HG02588 (cell line): ENCODE data around the gene YPEL4.

ENCODE experiments used
- ATAC-seq: cut with Tn5 transposase; IDR thresholded peaks from one replicate; pipeline ENCODE4 v1.9.1; 2021; ENCODE audit warnings: mild to moderate bottlenecking, moderate library complexity; ENCODE audit not compliant: unreplicated experiment

YPEL4 gene

DNA sequence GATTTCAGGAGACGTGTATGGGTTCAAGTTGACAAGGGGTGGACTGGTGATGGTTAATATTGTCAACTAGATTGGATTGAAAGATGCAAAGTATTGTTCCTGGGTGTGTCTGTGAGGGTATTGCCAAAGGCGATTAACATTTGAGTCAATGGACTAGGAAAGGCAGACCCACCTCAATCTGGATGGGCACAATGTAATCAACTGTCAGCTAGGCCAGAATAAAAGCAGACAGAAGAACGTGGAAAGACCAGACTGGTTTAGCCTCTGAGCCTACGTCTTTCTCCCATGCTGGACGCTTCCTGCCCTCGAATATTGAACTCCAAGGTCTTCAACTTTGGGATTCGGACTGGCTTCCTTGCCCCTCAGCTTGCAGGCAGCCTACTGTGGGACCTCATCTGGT is 1.7 kb upstream of the YPEL4 start:
- ATAC-seq: no peak

DNA sequence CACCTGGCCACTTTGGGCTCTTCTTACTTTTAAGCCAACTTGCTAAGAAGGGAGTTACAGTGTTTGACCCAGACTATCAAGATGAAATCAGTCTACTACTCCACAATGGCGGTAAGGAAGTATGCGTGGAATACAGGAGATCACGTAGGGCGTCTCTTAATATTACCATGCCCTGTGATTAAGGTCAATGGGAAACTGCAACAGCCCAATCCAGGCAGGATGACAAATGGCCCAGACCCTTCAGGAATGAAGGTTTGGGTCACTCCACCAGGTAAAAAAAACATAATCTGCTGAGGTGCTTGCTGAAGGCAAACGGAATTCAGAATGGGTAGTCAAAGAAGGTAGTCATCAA is 1.0 kb upstream of the YPEL4 start:
- no peak for ATAC-seq

GRCh38 chr11:57648801-57649735 is 644 bp downstream of the YPEL4 start:
- no peak for ATAC-seq

DNA sequence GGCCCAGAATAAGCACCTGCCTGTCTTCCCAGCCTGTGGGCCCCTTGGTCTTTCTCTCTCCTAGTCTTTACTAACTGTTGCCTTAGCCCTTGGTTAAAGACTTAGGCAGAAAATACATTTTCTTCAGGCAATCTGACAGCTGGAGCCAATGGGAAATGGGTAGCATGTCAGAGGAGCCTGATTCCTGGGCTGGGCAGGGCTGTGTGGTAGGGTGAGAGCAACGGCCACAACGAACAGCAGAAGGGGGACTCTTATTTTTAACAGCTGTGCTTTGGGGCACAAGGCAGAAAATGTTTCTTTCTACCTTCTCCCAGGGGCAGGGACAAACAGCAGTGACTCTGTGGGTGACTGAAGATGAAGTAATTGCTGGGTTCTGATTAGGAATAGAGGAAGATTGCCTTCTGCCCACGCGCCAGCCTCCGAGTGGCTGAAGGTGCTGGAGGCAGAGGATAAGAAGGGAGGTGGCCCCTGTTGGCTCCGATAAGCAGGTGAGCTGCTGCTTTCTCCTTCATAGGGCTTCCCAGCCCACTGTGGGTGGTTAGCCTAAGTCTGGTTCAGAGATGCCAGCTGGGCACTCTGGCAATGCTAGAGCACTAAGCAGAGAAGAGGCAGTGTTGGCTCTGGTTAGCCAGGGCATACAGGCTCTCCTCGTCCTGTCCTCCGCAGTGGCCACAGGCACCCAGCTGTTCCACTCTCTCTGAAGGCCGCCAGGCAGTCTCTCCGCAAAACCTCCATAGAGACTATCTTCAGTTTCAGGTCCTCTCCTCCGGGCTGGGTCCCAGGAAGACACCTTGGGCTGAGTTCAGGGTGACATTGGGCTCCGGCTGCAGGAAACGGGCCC is 1.5 kb downstream of the YPEL4 start:
- ATAC-seq: no peak

- no peak for ATAC-seq
Measured at GRCh38 chr11:57647372-57647771, 2.3 kb downstream of the YPEL4 start.

GRCh38 chr11:57646799-57647303 is 2.9 kb downstream of the YPEL4 start:
- no peak for ATAC-seq

DNA sequence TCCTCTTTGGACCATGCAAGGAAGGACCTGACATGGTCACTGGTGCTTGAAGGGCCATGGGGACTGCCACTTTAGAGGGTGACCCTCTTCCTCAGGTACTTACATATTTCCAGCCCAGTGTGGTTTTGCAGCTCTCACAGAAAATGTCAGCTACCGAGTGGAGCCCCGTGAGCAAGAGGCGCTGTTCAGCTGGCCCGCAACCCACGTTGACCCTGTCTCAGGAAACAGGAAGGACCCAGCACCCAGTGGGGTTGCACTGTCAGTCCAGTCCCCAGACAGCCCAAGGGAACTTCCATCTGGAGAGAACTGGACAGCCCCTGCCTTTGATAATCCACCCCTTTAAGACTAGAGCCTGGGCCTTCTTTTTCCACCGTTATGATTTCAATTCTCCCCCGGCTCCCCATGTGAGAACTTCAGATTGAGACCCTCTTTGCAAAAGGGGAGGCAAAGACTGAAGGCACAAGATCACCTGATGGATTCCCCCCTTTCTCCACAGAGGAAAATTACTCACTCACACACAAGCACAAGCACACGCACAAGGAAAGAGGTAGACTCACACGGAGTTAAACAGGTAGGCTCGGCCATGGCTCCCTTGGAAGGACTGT is 3.4 kb downstream of the YPEL4 start:
- no peak for ATAC-seq

- ATAC-seq: no peak
Measured at GRCh38 chr11:57645689-57646085, 4.0 kb downstream of the YPEL4 start.

- peak; percentile 56 for ATAC-seq
Measured at GRCh38 chr11:57644748-57645688, 4.7 kb downstream of the YPEL4 start.

DNA sequence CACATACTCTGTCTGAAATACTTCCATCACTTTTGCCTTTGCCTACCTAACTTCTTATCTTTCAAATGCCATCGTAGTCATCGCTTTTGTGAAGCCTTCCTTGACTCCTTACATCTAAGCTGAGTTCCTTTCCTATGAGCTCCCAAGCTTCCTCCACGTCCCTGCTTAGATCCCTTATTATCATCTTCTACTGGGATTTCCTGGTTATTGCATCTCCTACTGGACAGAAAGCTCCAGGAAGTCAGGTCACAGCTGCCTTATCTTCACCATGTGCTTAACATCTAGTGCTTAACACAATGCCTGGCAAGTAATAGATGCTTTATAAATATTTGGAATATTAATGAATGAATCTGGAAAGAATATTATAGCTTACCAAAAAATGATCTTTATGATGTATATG is 5.9 kb downstream of the YPEL4 start:
- ATAC-seq: no peak

DNA sequence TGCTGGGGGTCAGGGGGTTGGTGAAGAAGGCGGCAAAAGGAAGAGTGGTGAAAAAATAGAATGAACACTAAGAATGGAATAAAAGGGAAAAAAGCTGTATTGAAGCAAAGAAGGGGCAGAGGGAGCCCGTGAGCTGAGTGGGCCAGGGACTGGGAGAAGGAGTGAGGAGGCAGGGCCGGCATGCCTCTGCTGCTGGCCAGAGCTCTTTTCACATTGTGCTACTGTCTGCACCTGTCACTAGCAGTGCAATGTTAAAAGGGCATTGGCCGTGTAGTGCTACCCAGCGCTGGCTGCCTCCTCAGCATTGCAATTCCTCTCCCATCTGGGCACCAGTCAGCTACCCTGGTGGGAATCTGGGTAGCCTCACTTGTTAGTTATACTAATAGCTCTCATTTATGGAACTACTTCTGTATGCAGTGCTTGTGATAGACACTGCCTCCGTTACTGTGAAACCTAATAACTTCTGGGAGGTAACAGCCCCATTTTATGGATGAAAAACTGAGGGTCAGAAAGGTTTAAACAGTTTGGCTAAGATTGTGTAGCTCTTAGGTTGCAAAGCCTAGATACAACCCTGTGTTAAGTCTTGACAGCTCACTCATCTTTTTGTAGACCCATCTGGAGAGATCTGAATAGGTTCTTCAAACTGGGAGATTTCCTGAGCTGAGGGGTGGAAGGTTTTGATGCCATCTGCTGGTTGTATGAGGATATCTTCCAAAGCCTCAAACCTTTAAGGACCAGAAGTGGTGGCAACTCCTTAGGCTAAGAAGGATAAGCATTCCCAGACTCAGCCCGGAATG is 8.5 kb downstream of the YPEL4 start:
- ATAC-seq: no peak

DNA sequence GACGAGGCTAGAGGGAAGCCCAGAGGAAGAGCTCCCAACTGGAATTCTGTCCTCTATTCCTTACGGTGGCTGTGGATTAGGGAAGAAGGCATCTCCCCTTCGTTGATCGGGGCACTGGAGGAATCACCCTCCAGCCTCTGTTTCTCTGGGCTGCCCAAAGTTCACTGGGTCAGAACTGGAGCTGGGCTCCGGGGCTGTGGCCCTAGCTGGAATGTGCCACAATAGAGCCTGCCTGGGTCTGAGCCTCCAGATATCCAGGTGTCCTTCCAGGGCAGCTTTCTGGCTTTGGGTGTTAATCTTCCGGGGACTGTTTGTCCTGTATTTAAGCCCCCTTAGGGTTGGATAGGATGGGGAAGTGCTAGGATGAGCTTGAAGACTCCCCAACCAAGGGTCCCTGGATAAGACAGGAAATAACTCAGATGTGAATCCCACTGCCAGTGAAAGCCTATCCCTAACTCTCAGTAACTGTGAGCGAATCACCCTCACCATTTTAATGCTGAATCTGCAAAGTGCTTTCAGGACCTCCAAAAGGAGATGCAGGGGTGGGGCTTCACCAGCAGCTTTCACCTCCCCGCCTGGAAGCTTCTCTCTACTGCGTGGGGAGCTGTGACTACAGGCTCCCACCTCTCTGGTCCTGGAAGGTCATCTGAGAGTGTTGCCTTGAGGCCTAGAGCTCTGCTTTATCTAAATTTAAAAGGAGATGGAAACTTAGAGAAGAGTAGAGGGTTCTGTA is 9.5 kb downstream of the YPEL4 start:
- no peak for ATAC-seq

DNA sequence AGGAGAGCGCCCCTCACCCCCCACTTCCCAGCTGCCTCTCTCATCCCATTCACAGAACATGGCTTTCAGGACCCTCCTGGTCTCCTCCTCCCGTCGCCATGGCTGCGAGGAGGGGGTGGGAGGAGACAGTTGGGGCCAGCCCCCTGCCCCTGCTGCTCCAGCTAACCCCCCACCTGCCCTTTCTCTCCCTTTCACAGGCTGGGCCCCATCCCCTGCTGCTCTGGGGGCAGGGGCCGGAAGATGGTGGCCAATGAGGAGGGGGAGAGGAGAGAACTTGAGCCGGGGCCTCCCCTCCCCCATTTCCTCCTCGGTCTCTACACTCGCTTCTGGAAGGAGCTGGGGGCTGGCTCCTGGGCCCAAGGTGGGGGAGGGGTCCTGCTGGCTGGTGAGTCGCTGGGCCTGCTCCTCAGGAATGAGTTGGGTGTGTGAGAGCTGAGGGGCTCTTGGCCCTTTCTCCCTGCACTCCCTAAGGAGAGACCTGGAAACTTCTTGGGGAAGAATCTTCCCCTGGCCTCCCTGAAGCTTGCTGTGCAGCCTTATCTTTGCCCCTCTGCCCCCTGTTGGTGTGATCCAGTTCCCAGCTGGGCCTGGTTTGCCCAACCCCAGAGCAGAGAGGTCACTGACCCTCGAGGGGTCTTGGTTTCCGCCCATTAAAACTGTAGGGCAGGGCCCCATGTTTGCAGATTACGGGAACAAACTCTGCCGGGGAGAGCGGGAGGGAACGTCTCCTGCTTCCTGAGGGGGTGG is 10.2 kb downstream of the YPEL4 start:
- no peak for ATAC-seq

DNA sequence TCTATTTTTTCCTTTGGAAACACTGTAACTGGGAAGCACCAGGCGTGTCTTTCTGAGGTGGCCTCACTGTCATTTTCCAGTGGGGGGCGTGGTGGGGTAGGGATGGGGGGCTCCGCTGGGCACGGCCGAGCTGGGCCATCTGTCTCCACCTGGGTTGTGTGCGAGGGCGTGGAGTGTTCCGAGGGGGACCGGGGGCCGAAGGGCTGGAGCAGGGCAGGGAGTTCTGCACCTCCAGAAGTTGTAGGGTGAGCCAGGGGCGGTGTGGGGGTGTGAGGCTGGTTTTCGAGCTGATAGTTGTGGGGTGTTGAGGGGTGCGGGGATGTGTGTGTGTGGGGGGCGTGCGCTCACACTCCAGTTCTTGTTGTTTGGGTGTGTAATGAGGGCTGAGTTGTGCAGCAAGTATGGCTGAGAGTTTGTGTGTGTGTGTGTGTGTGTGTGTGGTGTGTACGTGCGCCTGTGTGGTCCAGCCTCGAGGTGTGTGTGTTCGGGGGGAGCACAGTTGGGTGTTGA is 10.8 kb downstream of the YPEL4 start:
- no peak for ATAC-seq

- no peak for ATAC-seq
Measured at GRCh38 chr11:57638005-57638781, 11.5 kb downstream of the YPEL4 start.

GRCh38 chr11:57637626-57638004 is 12.1 kb downstream of the YPEL4 start:
- no peak for ATAC-seq

DNA sequence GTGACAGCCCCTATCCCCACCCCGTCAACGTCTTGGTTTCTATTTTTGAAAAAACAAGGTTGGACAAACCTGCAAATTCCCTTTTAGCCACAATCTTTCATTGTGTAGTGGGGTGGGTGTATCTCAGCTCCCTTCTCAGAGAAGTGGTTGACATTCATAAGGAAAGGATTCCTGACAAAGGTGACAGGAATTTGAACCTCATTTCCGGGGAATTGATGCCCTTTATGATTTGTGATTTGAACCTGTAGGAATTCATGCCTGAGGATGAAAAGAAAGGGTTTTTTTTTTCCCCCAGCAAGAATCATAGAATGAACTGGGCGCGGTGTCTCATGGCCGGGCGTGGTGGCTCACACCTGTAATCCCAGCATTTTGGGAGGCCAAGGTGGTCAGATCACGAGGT is 14.5 kb downstream of the YPEL4 start:
- ATAC-seq: no peak
